Thymus (tissue), 11 donors: ENCODE data around the gene COG5. TPM values are rescaled to one million over a fixed set of nuclear protein-coding genes. Genes with fewer than 3 reads are reported as not detected.

Experiments used
- DNase-seq, 9 donors: peaks; one replicate each; pipeline ENCODE4 v3.0.0-alpha.2; 2013; ENCODE audit warnings: low spot score in 9 of 9, low read depth in 6 of 9, missing footprints in 1 of 9
- H3K27ac ChIP-seq, 2 donors: one replicate each; pipeline ENCODE4 v1.5.1; 2013; ENCODE audit warnings: control low read depth in 1 of 2, low read depth in 1 of 2, low read length in 1 of 2, mild to moderate bottlenecking in 1 of 2, moderate library complexity in 1 of 2
- H3K27me3 ChIP-seq, 2 donors: one replicate each; pipeline ENCODE4 v1.5.1; 2013; ENCODE audit warnings: low read length in 1 of 2; ENCODE audit not compliant: control insufficient read depth in 2 of 2, insufficient read depth in 1 of 2
- H3K36me3 ChIP-seq, 2 donors: one replicate each; pipeline ENCODE4 v1.5.1; 2013; ENCODE audit warnings: low read length in 1 of 2, mild to moderate bottlenecking in 1 of 2, moderate library complexity in 1 of 2; ENCODE audit not compliant: control insufficient read depth in 2 of 2, insufficient read depth in 2 of 2
- H3K4me1 ChIP-seq, 2 donors: one replicate each; pipeline ENCODE4 v1.5.1; 2013; ENCODE audit warnings: low read length in 2 of 2; ENCODE audit not compliant: control insufficient read depth in 2 of 2, insufficient read depth in 2 of 2
- H3K4me3 ChIP-seq, 2 donors: one replicate each; pipeline ENCODE4 v1.5.1; 2013; ENCODE audit warnings: low read length in 2 of 2, control low read depth in 1 of 2, mild to moderate bottlenecking in 1 of 2
- H3K9me3 ChIP-seq, 2 donors: one replicate each; pipeline ENCODE4 v1.5.1; 2013; ENCODE audit warnings: low read length in 1 of 2, mild to moderate bottlenecking in 1 of 2; ENCODE audit not compliant: control insufficient read depth in 2 of 2, insufficient read depth in 1 of 2
- WGBS: extraction: QIAGEN DNeasy Blood & Tissue Kit; methylation state at CpG from one replicate; pipeline ENCODE4 v1.1.7; 2013; 5-methylcytosine and 5-hydroxymethylcytosine counted together
- polyA plus RNA-seq: library from polyadenylated mRNA; stranded (reverse); fragments of 200-250 nt; gene quantifications from one replicate; pipeline ENCODE4 v1.2.3, GENCODE V29; 2013
- total RNA-seq: library from RNA; stranded (reverse); fragments of 120-200 nt; gene quantifications from one replicate; pipeline ENCODE4 v1.2.4, GENCODE V29; 2013
- donor health status: healthy.

COG5 gene
- total and polyA plus RNA-seq, 2 donors = 8.7 to 25.2 TPM

GRCh38 chr7:107482571-107482970 lies 81.1 kb downstream of the COG5 start:
- WGBS = 99% methylated on average over 1 of the region's 1 CpG
- Histone ChIP-seq H3K27ac (no peak overlapping the region), H3K4me1 (no peaks in the 10 kb centered on the region), H3K27me3 (no peaks in the 10 kb centered on the region), H3K4me3 (no peak overlapping the region), H3K9me3 (no peaks in the 10 kb centered on the region), H3K36me3 (no peaks in the 10 kb centered on the region)
- no peak for DNase-seq

DNA sequence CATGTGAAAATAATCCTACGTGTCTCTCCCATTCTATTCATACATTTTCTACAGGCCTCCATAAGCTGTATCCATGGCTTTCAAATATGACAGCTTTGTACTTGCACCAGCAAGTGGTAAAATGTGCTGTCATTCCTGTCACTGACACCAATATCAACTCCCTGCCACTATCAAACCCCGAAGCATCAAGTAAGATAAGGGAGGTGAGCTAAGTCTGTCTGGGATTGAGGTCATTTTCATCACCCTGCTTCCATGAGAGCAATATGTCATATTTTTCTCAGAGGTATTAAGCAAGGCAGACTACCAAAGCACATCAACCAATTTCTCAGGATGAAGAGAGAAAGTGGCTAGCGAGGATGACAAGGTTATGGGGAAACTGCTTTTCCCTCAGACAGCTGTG lies 82.8 kb downstream of the COG5 start:
- 98% methylated on average over 3 of the region's 3 CpGs for WGBS
- Histone ChIP-seq H3K27ac (no peak overlapping the region), H3K27me3 (no peaks in the 10 kb centered on the region), H3K4me3 (no peak overlapping the region), H3K36me3 (no peaks in the 10 kb centered on the region), H3K9me3 (no peaks in the 10 kb centered on the region), H3K4me1 (no peaks in the 10 kb centered on the region)
- DNase-seq = no peak

GRCh38 chr7:107479303-107479702 lies 84.4 kb downstream of the COG5 start:
- WGBS = 100% methylated on average over 2 of the region's 2 CpGs
- no peak overlapping the region for H3K4me3 ChIP-seq
- no peak overlapping the region for H3K27ac ChIP-seq
- no peaks in the 10 kb centered on the region for H3K9me3 ChIP-seq
- H3K4me1 ChIP-seq = no peaks in the 10 kb centered on the region
- no peaks in the 10 kb centered on the region for H3K36me3 ChIP-seq
- no peak for DNase-seq
- no peaks in the 10 kb centered on the region for H3K27me3 ChIP-seq

- H3K27me3 ChIP-seq = no peaks in the 10 kb centered on the region
- DNase-seq = no peak
- 95% methylated on average over 5 of the region's 5 CpGs for WGBS
- no peaks in the 10 kb centered on the region for H3K9me3 ChIP-seq
- no peak overlapping the region for H3K4me3 ChIP-seq
- no peaks in the 10 kb centered on the region for H3K4me1 ChIP-seq
- H3K27ac ChIP-seq = no peak overlapping the region
- H3K36me3 ChIP-seq = no peaks in the 10 kb centered on the region
Observed at GRCh38 chr7:107474104-107474521, 89.6 kb downstream of the COG5 start.

GRCh38 chr7:107472116-107472515 lies 91.6 kb downstream of the COG5 start:
- Histone ChIP-seq H3K27me3 (no peaks in the 10 kb centered on the region), H3K27ac (no peak overlapping the region), H3K36me3 (no peaks in the 10 kb centered on the region), H3K4me1 (no peaks in the 10 kb centered on the region), H3K9me3 (no peaks in the 10 kb centered on the region), H3K4me3 (no peak overlapping the region)
- no peak for DNase-seq
- WGBS = 79% methylated on average over 3 of the region's 3 CpGs

- Histone ChIP-seq H3K9me3 (no peaks in the 10 kb centered on the region), H3K27me3 (no peaks in the 10 kb centered on the region), H3K4me1 (no peaks in the 10 kb centered on the region), H3K4me3 (no peak overlapping the region), H3K36me3 (no peaks in the 10 kb centered on the region), H3K27ac (no peak overlapping the region)
- no peak for DNase-seq
- 94% methylated on average over 3 of the region's 3 CpGs for WGBS
Observed at GRCh38 chr7:107471292-107472070, 92.2 kb downstream of the COG5 start.

DNA sequence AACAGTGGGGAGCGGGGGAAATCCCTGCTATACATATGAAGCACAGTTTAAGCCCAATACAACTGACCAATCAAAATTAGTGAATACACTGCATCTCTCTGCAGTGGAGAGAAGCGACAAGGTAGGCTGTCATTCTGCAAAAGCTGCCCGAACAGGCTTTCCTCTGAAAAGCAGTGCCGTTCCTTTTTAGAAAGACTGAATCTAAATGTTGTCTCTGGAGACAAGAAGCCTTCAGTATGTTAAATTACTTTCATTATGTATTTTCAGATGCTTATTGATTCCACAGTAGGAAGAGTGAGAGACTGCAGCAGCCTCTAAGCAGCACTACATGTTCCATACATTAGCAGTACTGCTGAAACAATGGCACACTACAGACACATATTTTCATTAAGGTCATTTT lies 93.8 kb downstream of the COG5 start, which contains the start of gene GPR22:
GPR22 (plus strand) TSS at position 129 of the 400 bp plus-strand sequence. CDS start 4,004 bp downstream, outside the sequence.
- no peaks in the 10 kb centered on the region for H3K4me1 ChIP-seq
- H3K36me3 ChIP-seq = no peaks in the 10 kb centered on the region
- WGBS = 97% methylated on average over 4 of the region's 4 CpGs
- DNase-seq = no peak
- no peaks in the 10 kb centered on the region for H3K27me3 ChIP-seq
- no peak within 1 kb of the TSS for H3K27ac ChIP-seq
- no peaks in the 10 kb centered on the region for H3K9me3 ChIP-seq
- H3K4me3 ChIP-seq = no peak within 1 kb of the TSS

- 98% methylated on average over 1 of the region's 1 CpG for WGBS
Observed at GRCh38 chr7:107468824-107469223, 94.9 kb downstream of the COG5 start.

DNA sequence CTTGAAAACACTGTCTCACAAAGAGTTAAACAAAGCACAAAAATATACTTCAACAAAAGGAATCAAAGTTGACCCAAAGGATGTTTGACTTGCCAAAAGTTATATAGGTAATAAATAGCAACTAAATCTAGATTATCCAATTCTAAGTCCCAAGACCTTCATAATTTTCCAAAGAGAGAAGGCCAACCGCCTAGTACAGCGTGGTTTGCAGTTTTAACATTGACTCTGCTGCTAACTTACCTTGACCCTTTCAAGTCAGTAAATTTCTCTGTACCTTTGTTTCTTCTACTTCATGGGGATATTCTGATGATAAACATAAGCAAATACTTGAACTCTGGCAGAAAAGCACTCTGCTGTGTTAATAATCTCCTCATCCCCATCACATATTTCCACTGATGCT lies 95.7 kb downstream of the COG5 start:
- 97% methylated on average over 2 of the region's 2 CpGs for WGBS

More at GRCh38 chr7:107468824-107469223, 94.9 kb downstream of the COG5 start:
- Histone ChIP-seq H3K4me1 (no peaks in the 10 kb centered on the region), H3K27me3 (no peaks in the 10 kb centered on the region), H3K4me3 (no peak overlapping the region), H3K36me3 (no peaks in the 10 kb centered on the region), H3K9me3 (no peaks in the 10 kb centered on the region), H3K27ac (no peak overlapping the region)
- no peak for DNase-seq

More for the DNA sequence above, 95.7 kb downstream of the COG5 start:
- no peak overlapping the region for H3K27ac ChIP-seq
- H3K4me1 ChIP-seq = no peaks in the 10 kb centered on the region
- H3K9me3 ChIP-seq = no peaks in the 10 kb centered on the region
- DNase-seq = no peak
- H3K4me3 ChIP-seq = no peak overlapping the region
- H3K36me3 ChIP-seq = no peaks in the 10 kb centered on the region
- no peaks in the 10 kb centered on the region for H3K27me3 ChIP-seq
